ENCODE measurements around the gene FANCE.

GRCh38 chr6:35439308-35439707, 12.8 kb upstream of the FANCE start:
- TF ChIP-seq EZH2 (IDR thresholded peaks at IDR 0.05; ENCODE audit: low read length) (no peak), CTCF (optimal IDR thresholded peaks at IDR 0.05 in 1 of 3, IDR thresholded peaks at IDR 0.05 in 1 of 3, conservative IDR thresholded peaks at IDR 0.05 in 1 of 3; ENCODE audit: extremely low read depth in 1 of 3, insufficient read depth in 2 of 3, low read length in 3 of 3) (no peak)
